HL-60 (cell line): Measurements from ENCODE around the gene BCAS4.

Source experiments
- DNase-seq, 2 experiments: peaks; one replicate each; pipeline ENCODE4 v3.0.0-alpha.2; 2010 to 2020; ENCODE audit warnings: low read depth in 1 of 2, low spot score in 1 of 2
- H3K27ac ChIP-seq: fragments of 250-450 bp; sonication (Bioruptor Pico); replicated peaks from 2 replicates; pipeline ENCODE4 v1.5.1; 2020; ENCODE audit warnings: mild to moderate bottlenecking, moderate library complexity
- H3K27me3 ChIP-seq: fragments of 250-450 bp; sonication (Bioruptor Pico); 2 replicates; pipeline ENCODE4 v1.5.1; 2021; ENCODE audit warnings: mild to moderate bottlenecking, moderate library complexity; ENCODE audit not compliant: insufficient read depth, poor library complexity, severe bottlenecking
- H3K4me3 ChIP-seq: replicated peaks from 2 replicates; pipeline ENCODE4 v1.5.1; 2011; ENCODE audit warnings: mild to moderate bottlenecking, control low read depth, low read length; ENCODE audit not compliant: insufficient read depth
- CTCF ChIP-seq: IDR thresholded peaks from one replicate; pipeline ENCODE4 v1.5.1; 2011; ENCODE audit warnings: low read length, control low read depth, inconsistent platforms; ENCODE audit not compliant: insufficient read depth
- GABPA ChIP-seq: IDR thresholded peaks from 2 replicates; pipeline ENCODE4 v1.6.1; 2012; ENCODE audit warnings: low read depth
- POLR2AphosphoS5 ChIP-seq: IDR thresholded peaks from 2 replicates; pipeline ENCODE4 v1.6.1; 2012; ENCODE audit warnings: low read depth
- REST ChIP-seq: IDR thresholded peaks from 2 replicates; pipeline ENCODE4 v1.6.1; 2012; ENCODE audit warnings: low read depth; ENCODE audit not compliant: insufficient replicate concordance
- SPI1 ChIP-seq: IDR thresholded peaks from 2 replicates; pipeline ENCODE4 v1.6.1; 2012; ENCODE audit warnings: low read depth, mild to moderate bottlenecking, borderline replicate concordance

BCAS4 gene

GRCh38 chr20:50815162-50815989 lies 20.5 kb downstream of the BCAS4 start:
- Histone ChIP-seq H3K27me3 (no peaks in the 10 kb centered on the region), H3K27ac (no peak overlapping the region), H3K4me3 (no peak overlapping the region)
- no peak for DNase-seq
- no peak for TF ChIP-seq SPI1
- no peak for TF ChIP-seq GABPA
- no peak for TF ChIP-seq CTCF
- no peak for TF ChIP-seq POLR2AphosphoS5
- TF ChIP-seq REST: no peak

- no peak for TF ChIP-seq CTCF
- TF ChIP-seq GABPA: no peak
- TF ChIP-seq POLR2AphosphoS5: no peak
- no peak for TF ChIP-seq REST
- TF ChIP-seq SPI1: no peak
- no peak overlapping the region for H3K27ac ChIP-seq
- H3K4me3 ChIP-seq: no peak overlapping the region
- DNase-seq: no peak
- H3K27me3 ChIP-seq: no peaks in the 10 kb centered on the region
Measured at GRCh38 chr20:50817776-50818172, 22.9 kb downstream of the BCAS4 start.

GRCh38 chr20:50819349-50819748 lies 24.5 kb downstream of the BCAS4 start:
- Histone ChIP-seq H3K4me3 (no peak overlapping the region), H3K27ac (no peak overlapping the region), H3K27me3 (no peaks in the 10 kb centered on the region)
- TF ChIP-seq GABPA (no peak), SPI1 (no peak), CTCF (no peak), REST (no peak), POLR2AphosphoS5 (no peak)
- DNase-seq: no peak
